Parathyroid adenoma (tissue), 2 donors: Measurements from ENCODE around the gene SERPINE3.

Source experiments
- H2AFZ ChIP-seq: fragments of 300-600 bp; sonication (generic); one replicate; pipeline ENCODE4 v1.7.0; 2017; ENCODE audit warnings: antibody characterized with exemption, mild to moderate bottlenecking
- H3K27ac ChIP-seq: fragments of 300-600 bp; sonication (generic); one replicate; pipeline ENCODE4 v1.7.0; 2017
- H3K27me3 ChIP-seq: fragments of 300-600 bp; sonication (generic); one replicate; pipeline ENCODE4 v1.7.0; 2017; ENCODE audit warnings: low read length; ENCODE audit not compliant: control insufficient read depth, insufficient read depth
- H3K36me3 ChIP-seq: fragments of 300-600 bp; sonication (generic); one replicate; pipeline ENCODE4 v1.7.0; 2017; ENCODE audit warnings: low read length; ENCODE audit not compliant: control insufficient read depth, insufficient read depth
- H3K4me1 ChIP-seq: fragments of 300-600 bp; sonication (generic); one replicate; pipeline ENCODE4 v1.7.0; 2017; ENCODE audit warnings: control low read depth
- H3K4me2 ChIP-seq: fragments of 300-600 bp; sonication (generic); one replicate; pipeline ENCODE4 v1.7.0; 2017; ENCODE audit warnings: low read length
- H3K4me3 ChIP-seq: fragments of 300-600 bp; sonication (generic); one replicate; pipeline ENCODE4 v1.7.0; 2017; ENCODE audit warnings: low read depth, low read length
- H3K79me2 ChIP-seq: fragments of 300-600 bp; sonication (generic); one replicate; pipeline ENCODE4 v1.7.0; 2017; ENCODE audit warnings: control low read depth
- H3K9ac ChIP-seq: fragments of 300-600 bp; sonication (generic); one replicate; pipeline ENCODE4 v1.7.0; 2017; ENCODE audit warnings: mild to moderate bottlenecking
- H3K9me3 ChIP-seq: fragments of 300-600 bp; sonication (generic); one replicate; pipeline ENCODE4 v1.7.0; 2017; ENCODE audit warnings: low read length; ENCODE audit not compliant: control insufficient read depth
- TF ChIP-seq, protein P1 (sequence below): fragments of 300-600 bp; sonication (generic); IDR thresholded peaks from one replicate; pipeline ENCODE4 v1.7.0; 2017; ENCODE audit warnings: antibody characterized with exemption, mild to moderate bottlenecking
- donor health status: primary hyperparathyroidism.

The SERPINE3 gene

DNA sequence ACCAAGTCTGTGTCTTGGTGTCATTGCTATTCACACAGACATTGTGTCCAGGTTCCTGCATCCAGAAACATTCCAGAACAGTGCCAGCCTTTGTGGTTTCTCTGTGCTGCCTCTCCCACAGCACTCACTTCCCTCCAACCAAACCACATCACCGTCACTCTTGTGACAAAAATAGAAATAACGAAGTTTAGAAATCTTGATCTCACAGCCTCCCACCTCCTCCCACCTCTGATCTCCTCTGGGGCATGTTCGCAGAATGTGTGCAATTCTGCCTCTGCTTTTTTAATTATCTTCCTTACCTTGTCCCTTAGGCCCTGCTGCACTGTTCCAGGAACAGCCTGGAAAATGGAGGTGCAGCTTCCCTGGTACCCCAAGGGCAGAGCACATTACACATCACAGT, 8.7 kb upstream of the SERPINE3 start:
- H3K36me3 ChIP-seq, result no peaks in the 10 kb centered on the region
- H3K4me2 ChIP-seq, result no peak overlapping the region
- no peak overlapping the region for H3K9ac ChIP-seq
- H2AFZ ChIP-seq, result no peak overlapping the region
- H3K27me3 ChIP-seq, result no peaks in the 10 kb centered on the region
- H3K4me1 ChIP-seq, result no peaks in the 10 kb centered on the region
- no peaks in the 10 kb centered on the region for H3K79me2 ChIP-seq
- no peak overlapping the region for H3K27ac ChIP-seq
- H3K9me3 ChIP-seq, result no peaks in the 10 kb centered on the region
- H3K4me3 ChIP-seq, result no peak overlapping the region
- TF ChIP-seq, protein P1, sequence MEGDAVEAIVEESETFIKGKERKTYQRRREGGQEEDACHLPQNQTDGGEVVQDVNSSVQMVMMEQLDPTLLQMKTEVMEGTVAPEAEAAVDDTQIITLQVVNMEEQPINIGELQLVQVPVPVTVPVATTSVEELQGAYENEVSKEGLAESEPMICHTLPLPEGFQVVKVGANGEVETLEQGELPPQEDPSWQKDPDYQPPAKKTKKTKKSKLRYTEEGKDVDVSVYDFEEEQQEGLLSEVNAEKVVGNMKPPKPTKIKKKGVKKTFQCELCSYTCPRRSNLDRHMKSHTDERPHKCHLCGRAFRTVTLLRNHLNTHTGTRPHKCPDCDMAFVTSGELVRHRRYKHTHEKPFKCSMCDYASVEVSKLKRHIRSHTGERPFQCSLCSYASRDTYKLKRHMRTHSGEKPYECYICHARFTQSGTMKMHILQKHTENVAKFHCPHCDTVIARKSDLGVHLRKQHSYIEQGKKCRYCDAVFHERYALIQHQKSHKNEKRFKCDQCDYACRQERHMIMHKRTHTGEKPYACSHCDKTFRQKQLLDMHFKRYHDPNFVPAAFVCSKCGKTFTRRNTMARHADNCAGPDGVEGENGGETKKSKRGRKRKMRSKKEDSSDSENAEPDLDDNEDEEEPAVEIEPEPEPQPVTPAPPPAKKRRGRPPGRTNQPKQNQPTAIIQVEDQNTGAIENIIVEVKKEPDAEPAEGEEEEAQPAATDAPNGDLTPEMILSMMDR, result no peak

DNA sequence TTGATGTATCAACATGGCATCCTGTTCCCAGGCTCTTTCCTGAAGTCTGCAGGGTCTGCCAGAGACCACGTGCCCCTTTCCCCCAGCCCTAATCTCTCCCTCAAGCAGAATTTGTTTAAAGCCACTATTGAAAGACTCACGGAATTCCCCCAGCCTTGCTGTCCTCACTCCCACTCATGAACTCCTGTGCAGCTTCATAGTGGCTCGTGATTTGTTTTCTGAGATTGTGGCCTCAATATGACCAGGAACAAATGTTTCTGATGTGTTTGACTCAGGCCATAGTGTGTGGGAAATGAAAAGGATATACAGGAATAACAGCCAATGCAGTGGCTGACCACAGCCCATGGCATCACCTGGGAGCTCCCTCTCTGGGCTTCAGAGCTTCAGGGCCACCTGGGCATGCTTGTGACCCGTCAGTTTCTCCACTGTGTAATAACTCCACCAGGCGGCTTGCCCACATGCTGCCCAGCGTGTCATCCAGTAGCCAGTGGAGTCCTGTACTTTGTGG, 8.1 kb upstream of the SERPINE3 start:
- Histone ChIP-seq H3K9me3 (no peaks in the 10 kb centered on the region), H3K36me3 (no peaks in the 10 kb centered on the region), H3K4me3 (no peak overlapping the region), H3K27me3 (no peaks in the 10 kb centered on the region), H3K79me2 (no peaks in the 10 kb centered on the region), H3K9ac (no peak overlapping the region), H2AFZ (no peak overlapping the region), H3K27ac (no peak overlapping the region), H3K4me2 (no peak overlapping the region), H3K4me1 (no peaks in the 10 kb centered on the region)
- TF ChIP-seq, protein P1, result no peak

DNA sequence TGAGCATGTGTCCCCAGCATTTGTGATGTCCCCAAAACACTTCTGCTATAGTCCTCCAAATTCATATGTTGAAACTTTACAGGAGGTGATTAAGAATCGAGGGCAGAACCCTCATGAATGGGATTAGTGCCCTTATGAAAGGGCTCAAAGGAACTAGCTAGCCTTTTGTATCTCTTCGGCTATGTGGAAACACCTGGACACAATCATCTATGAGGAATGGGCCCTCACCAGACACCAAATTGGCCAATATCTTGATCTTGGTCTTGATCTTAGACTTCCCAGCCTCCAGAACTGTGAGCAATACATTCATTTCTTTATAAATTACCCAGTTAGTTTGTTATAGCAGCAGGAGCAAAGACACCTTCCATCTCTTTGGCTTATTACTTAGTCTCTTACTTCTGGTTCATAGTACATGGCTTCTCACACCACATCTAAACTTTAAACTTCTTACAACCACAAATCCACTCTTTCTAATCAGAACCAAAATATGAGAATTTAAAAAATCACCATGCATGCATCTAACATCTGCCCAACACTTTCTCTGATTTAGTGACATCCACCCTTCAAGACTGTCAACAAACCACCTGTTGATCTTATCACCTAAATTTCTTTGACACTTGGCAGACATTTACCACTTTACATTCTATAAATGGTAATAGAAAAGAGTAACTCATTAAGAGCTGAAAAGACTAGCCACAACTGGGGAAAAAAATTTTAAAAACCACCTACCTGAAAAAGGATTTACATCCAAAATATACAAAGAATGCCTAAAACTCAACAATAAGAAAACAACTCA, 6.7 kb upstream of the SERPINE3 start:
- H3K9me3 ChIP-seq, result no peaks in the 10 kb centered on the region
- TF ChIP-seq, protein P1, result no peak
- no peak overlapping the region for H3K4me3 ChIP-seq
- H3K36me3 ChIP-seq, result no peaks in the 10 kb centered on the region
- no peak overlapping the region for H3K27ac ChIP-seq
- no peak overlapping the region for H2AFZ ChIP-seq
- no peaks in the 10 kb centered on the region for H3K4me1 ChIP-seq
- H3K4me2 ChIP-seq, result no peak overlapping the region
- H3K9ac ChIP-seq, result no peak overlapping the region
- H3K79me2 ChIP-seq, result no peaks in the 10 kb centered on the region
- no peaks in the 10 kb centered on the region for H3K27me3 ChIP-seq

DNA sequence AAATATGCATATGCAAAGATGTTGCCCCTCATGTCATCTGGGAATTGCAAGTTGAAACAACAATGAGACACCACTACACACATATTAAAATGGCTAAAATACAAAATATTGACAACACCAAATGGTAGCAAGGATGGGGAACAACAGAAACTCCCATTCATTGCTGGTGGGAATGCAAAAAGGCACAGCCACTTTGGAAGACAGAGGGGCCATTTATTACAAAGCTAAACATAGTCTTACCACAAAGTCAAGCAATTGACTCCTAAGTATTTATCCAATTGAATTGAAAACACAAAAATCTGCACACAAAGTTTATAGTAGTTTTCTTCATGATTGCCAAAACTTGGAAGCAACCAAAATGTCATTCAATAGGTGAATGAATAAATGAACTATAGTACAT, 6.1 kb upstream of the SERPINE3 start:
- H3K36me3 ChIP-seq, result no peaks in the 10 kb centered on the region
- H3K79me2 ChIP-seq, result no peaks in the 10 kb centered on the region
- no peaks in the 10 kb centered on the region for H3K4me1 ChIP-seq
- no peak overlapping the region for H3K4me3 ChIP-seq
- H3K27ac ChIP-seq, result no peak overlapping the region
- TF ChIP-seq, protein P1, result no peak
- H3K27me3 ChIP-seq, result no peaks in the 10 kb centered on the region
- no peak overlapping the region for H2AFZ ChIP-seq
- no peak overlapping the region for H3K9ac ChIP-seq
- no peaks in the 10 kb centered on the region for H3K9me3 ChIP-seq
- no peak overlapping the region for H3K4me2 ChIP-seq

DNA sequence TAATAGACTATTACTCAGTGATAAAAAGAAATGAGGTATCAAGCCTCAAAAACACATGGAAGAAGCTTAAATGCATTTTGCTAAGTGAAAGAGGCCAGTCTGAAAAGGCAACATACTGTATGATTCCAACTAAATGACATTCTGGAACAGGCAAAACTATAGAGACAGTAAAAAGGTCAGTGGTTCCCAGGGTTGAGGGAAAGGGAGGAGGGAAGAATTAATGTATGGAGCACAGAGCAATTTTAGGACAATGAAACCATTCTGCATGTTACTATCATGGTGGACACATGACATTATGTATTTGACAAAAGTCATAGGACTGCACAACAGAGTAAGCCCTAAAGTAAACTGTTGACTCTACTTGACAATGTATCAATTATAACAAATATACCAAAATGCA, 5.7 kb upstream of the SERPINE3 start:
- TF ChIP-seq, protein P1, result no peak
- H3K79me2 ChIP-seq, result no peaks in the 10 kb centered on the region

More for the DNA sequence above, 5.7 kb upstream of the SERPINE3 start:
- Histone ChIP-seq H3K4me3 (no peak overlapping the region), H3K27ac (no peak overlapping the region), H3K4me2 (no peak overlapping the region), H3K36me3 (no peaks in the 10 kb centered on the region), H3K27me3 (no peaks in the 10 kb centered on the region), H3K4me1 (no peaks in the 10 kb centered on the region), H2AFZ (no peak overlapping the region), H3K9ac (no peak overlapping the region), H3K9me3 (no peaks in the 10 kb centered on the region)
